NCI-H446 (cell line): ENCODE measurements around the gene PIP4K2C.
"Not testable (repeated sequence)": the region's sequence is repeated elsewhere in the genome, so short reads cannot be mapped to it uniquely, and the experiment has no call there.

Experiments
- DNase-seq, 2 experiments: peaks; one replicate each; lab custom pipeline; 2025; lab: John Stamatoyannopoulos, UW

PIP4K2C gene

GRCh38 chr12:57560516-57560915 is 30.5 kb upstream of the PIP4K2C start:
- no peak for DNase-seq

GRCh38 chr12:57561117-57561516 is 29.9 kb upstream of the PIP4K2C start:
- not testable (repeated sequence) for DNase-seq

- DNase-seq = no peak
Observed at GRCh38 chr12:57563358-57563757, 27.6 kb upstream of the PIP4K2C start.

GRCh38 chr12:57564178-57564740 is 26.7 kb upstream of the PIP4K2C start:
- DNase-seq = no peak

- DNase-seq = no peak
Observed at GRCh38 chr12:57568838-57569237, 22.2 kb upstream of the PIP4K2C start.

- no peak for DNase-seq
Observed at GRCh38 chr12:57569858-57570257, 21.1 kb upstream of the PIP4K2C start.

GRCh38 chr12:57570438-57570837 is 20.6 kb upstream of the PIP4K2C start:
- not testable (repeated sequence) for DNase-seq

GRCh38 chr12:57571926-57572762 is 18.8 kb upstream of the PIP4K2C start:
- DNase-seq = no peak

GRCh38 chr12:57574795-57575194 is 16.2 kb upstream of the PIP4K2C start:
- no peak for DNase-seq

- DNase-seq = no peak
Observed at GRCh38 chr12:57575771-57576612, 15.0 kb upstream of the PIP4K2C start.

- DNase-seq = no peak
Observed at GRCh38 chr12:57576613-57577160, 14.3 kb upstream of the PIP4K2C start.

- no peak for DNase-seq
Observed at GRCh38 chr12:57577981-57578758, 12.8 kb upstream of the PIP4K2C start.

GRCh38 chr12:57579011-57579410 is 12.0 kb upstream of the PIP4K2C start:
- DNase-seq = no peak

GRCh38 chr12:57579677-57580465 is 11.1 kb upstream of the PIP4K2C start:
- DNase-seq = no peak

GRCh38 chr12:57580466-57580795 is 10.6 kb upstream of the PIP4K2C start:
- DNase-seq = no peak

- no peak for DNase-seq
Observed at GRCh38 chr12:57581802-57582201, 9.2 kb upstream of the PIP4K2C start.

GRCh38 chr12:57582440-57582839 is 8.6 kb upstream of the PIP4K2C start:
- DNase-seq = no peak

- DNase-seq = peak; percentile 50 to 79
Observed at GRCh38 chr12:57583008-57583831, 7.8 kb upstream of the PIP4K2C start.

- no peak for DNase-seq
Observed at GRCh38 chr12:57584050-57584449, 6.9 kb upstream of the PIP4K2C start.

- DNase-seq = no peak
Observed at GRCh38 chr12:57584690-57585089, 6.3 kb upstream of the PIP4K2C start.
